NT2/D1 (cell line): ENCODE measurements around the gene HS6ST1.

Source experiments
- YY1 ChIP-seq: IDR thresholded peaks from 2 replicates; pipeline ENCODE4 v1.6.1; 2011; ENCODE audit not compliant: insufficient read length, insufficient read depth
- ZNF274 ChIP-seq: IDR thresholded peaks from 2 replicates; pipeline ENCODE4 v1.6.1; 2011; ENCODE audit warnings: mild to moderate bottlenecking, low read depth, low read length

DNA sequence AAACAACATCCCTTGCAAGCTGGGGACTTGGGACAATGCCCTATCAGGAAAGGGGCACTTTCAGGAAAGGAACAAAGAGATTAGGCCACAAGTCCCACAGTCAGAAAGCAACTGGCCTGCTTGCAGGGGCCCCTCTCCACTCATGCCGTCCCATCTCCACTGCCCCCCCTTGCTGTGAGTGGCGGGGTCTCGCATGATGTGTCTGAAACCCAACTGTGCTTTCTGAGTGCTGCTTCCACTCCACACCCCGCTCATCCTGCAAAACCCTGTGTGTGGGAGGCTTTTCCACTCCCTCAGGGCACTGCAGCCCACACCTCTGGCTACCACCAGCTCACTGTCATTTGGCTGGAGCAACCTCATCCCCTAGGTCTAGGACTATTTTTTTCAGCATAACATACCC lies 7.9 kb downstream of the HS6ST1 start:
- TF ChIP-seq YY1 (no peak), ZNF274 (no peak)
